ENCODE data around the gene KLHL14.
"Not testable (repeated sequence)": the region's sequence is repeated elsewhere in the genome, so short reads cannot be mapped to it uniquely, and the experiment has no call there.

KLHL14 gene

GRCh38 chr18:32714571-32715148 is 58.2 kb downstream of the KLHL14 start:
- peak; percentile 40 for DNase-seq

- DNase-seq = no peak
Observed at GRCh38 chr18:32712860-32713259, 60.0 kb downstream of the KLHL14 start.

GRCh38 chr18:32711862-32712261 is 61.0 kb downstream of the KLHL14 start:
- DNase-seq = no peak

GRCh38 chr18:32707586-32707985 is 65.2 kb downstream of the KLHL14 start:
- no peak for DNase-seq

- DNase-seq = no peak
Observed at GRCh38 chr18:32707147-32707546, 65.7 kb downstream of the KLHL14 start.

- no peak for DNase-seq
Observed at GRCh38 chr18:32701313-32701712, 71.5 kb downstream of the KLHL14 start.

- no peak for DNase-seq
Observed at GRCh38 chr18:32698153-32698552, 74.7 kb downstream of the KLHL14 start.

GRCh38 chr18:32696376-32696775 is 76.4 kb downstream of the KLHL14 start:
- no peak for DNase-seq

- no peak for DNase-seq
Observed at GRCh38 chr18:32695534-32695933, 77.3 kb downstream of the KLHL14 start.

GRCh38 chr18:32688821-32689220 is 84.0 kb downstream of the KLHL14 start:
- no peak for DNase-seq

GRCh38 chr18:32684940-32685339 is 87.9 kb downstream of the KLHL14 start:
- DNase-seq = no peak

GRCh38 chr18:32684096-32684495 is 88.7 kb downstream of the KLHL14 start:
- DNase-seq = no peak

- DNase-seq = no peak
Observed at GRCh38 chr18:32683044-32683443, 89.8 kb downstream of the KLHL14 start.

- DNase-seq = no peak
Observed at GRCh38 chr18:32677578-32677977, 95.2 kb downstream of the KLHL14 start.

- DNase-seq = no peak
Observed at GRCh38 chr18:32674491-32674890, 98.3 kb downstream of the KLHL14 start.

- DNase-seq = no peak
Observed at GRCh38 chr18:32672398-32672797, 100.4 kb downstream of the KLHL14 start.

GRCh38 chr18:32670727-32671126 is 102.1 kb downstream of the KLHL14 start:
- DNase-seq = no peak

GRCh38 chr18:32669549-32670165 is 103.2 kb downstream of the KLHL14 start:
- no peak for DNase-seq

- DNase-seq = no peak
Observed at GRCh38 chr18:32668956-32669355, 103.9 kb downstream of the KLHL14 start.

- no peak for DNase-seq
Observed at GRCh38 chr18:32661486-32662299, 111.1 kb downstream of the KLHL14 start.

GRCh38 chr18:32654507-32654906 is 118.3 kb downstream of the KLHL14 start:
- not testable (repeated sequence) for DNase-seq

GRCh38 chr18:32637659-32638058 is 135.2 kb downstream of the KLHL14 start:
- DNase-seq = not testable (repeated sequence)

- no peak for DNase-seq
Observed at GRCh38 chr18:32637226-32637625, 135.6 kb downstream of the KLHL14 start.

GRCh38 chr18:32634876-32635431 is 137.9 kb downstream of the KLHL14 start:
- DNase-seq = no peak
